Nephron (organoid): Measurements from ENCODE around the gene RGS4.

Source experiments
- H3K27ac Mint-ChIP-seq, 3 experiments: 2 replicates each; pipeline ENCODE4 v1.8.0; 2020; ENCODE audit warnings: mixed read lengths in 3 of 3, mild to moderate bottlenecking in 2 of 3, moderate library complexity in 1 of 3
- H3K27me3 Mint-ChIP-seq: 2 replicates; pipeline ENCODE4 v1.8.0; 2021; ENCODE audit warnings: low read depth, mild to moderate bottlenecking, moderate library complexity, mixed read lengths
- H3K36me3 Mint-ChIP-seq: 2 replicates; pipeline ENCODE4 v1.8.0; 2020; ENCODE audit warnings: low read depth, mixed read lengths
- H3K4me1 Mint-ChIP-seq: 2 replicates; pipeline ENCODE4 v1.8.0; 2020; ENCODE audit warnings: mixed read lengths
- H3K4me3 Mint-ChIP-seq, 3 experiments: 2 replicates each; pipeline ENCODE4 v1.8.0; 2020; ENCODE audit warnings: mild to moderate bottlenecking in 3 of 3, mixed read lengths in 3 of 3, moderate library complexity in 2 of 3
- H3K9me3 Mint-ChIP-seq: 2 replicates; pipeline ENCODE4 v1.8.0; 2020; ENCODE audit warnings: mixed read lengths
- TF ChIP-seq, protein P1 (sequence below), 3 experiments: fragments of 200-600 bp; sonication (generic); IDR thresholded peaks; one replicate each; pipeline ENCODE4 v1.5.0; 2021; ENCODE audit warnings: antibody characterized with exemption in 3 of 3; ENCODE audit not compliant: unreplicated experiment in 3 of 3

Gene RGS4

DNA sequence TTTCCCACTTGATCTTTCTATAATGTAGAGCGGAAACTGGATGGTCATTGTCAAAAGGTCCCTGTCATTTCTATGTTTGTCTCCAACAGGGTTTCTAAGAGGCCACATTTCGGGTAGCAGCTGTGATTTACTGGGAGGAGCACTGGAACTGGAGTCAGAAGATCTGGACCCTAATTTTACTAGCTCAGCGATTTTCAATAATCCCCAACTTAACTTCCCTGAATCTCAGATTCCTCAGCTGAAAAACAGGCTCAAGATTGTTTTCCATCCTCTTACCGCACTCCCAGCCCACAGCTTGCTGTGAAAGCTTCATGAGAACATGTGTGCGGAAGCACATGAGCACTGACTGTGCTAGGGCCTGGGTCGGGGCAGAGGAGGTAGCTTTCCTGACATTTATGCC, 19.9 kb upstream of the RGS4 start:
- Mint-ChIP-seq H3K9me3 (no peaks in the 10 kb centered on the region), H3K4me3 (no peak overlapping the region), H3K36me3 (no peaks in the 10 kb centered on the region), H3K4me1 (peaks cover 3% of the 10 kb centered on the region), H3K27me3 (no peaks in the 10 kb centered on the region), H3K27ac (peak overlapping the region; percentile 2 to 76 (median 71))
- TF ChIP-seq, protein P1, sequence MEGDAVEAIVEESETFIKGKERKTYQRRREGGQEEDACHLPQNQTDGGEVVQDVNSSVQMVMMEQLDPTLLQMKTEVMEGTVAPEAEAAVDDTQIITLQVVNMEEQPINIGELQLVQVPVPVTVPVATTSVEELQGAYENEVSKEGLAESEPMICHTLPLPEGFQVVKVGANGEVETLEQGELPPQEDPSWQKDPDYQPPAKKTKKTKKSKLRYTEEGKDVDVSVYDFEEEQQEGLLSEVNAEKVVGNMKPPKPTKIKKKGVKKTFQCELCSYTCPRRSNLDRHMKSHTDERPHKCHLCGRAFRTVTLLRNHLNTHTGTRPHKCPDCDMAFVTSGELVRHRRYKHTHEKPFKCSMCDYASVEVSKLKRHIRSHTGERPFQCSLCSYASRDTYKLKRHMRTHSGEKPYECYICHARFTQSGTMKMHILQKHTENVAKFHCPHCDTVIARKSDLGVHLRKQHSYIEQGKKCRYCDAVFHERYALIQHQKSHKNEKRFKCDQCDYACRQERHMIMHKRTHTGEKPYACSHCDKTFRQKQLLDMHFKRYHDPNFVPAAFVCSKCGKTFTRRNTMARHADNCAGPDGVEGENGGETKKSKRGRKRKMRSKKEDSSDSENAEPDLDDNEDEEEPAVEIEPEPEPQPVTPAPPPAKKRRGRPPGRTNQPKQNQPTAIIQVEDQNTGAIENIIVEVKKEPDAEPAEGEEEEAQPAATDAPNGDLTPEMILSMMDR (IDR thresholded peaks at IDR 0.05; ENCODE audit: unreplicated experiment in 3 of 3): no peak

DNA sequence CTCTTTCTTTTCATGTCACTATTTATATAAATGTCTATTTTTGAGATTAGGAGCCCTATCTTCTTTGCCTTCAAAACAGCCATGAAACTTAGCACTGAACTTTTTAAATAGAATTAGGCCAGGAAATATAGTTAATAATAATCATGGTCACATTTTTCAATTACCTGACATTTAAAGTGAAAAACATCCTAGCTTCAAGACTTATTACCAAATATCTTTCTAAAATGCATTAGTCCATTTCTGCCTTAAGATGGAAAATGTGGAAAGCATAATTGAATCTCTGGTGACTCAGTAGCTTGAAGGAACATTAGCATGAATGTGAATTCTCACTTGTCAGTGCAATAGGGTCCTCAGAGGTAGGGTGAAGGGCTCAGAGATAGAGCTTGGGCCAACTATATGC, 18.7 kb upstream of the RGS4 start:
- no peaks in the 10 kb centered on the region for H3K9me3 Mint-ChIP-seq
- TF ChIP-seq, protein P1 (IDR thresholded peaks at IDR 0.05; ENCODE audit: unreplicated experiment in 3 of 3): no peak
- H3K27me3 Mint-ChIP-seq: no peaks in the 10 kb centered on the region
- no peaks in the 10 kb centered on the region for H3K36me3 Mint-ChIP-seq
- H3K27ac Mint-ChIP-seq: no peak overlapping the region
- H3K4me1 Mint-ChIP-seq: peaks cover 15% of the 10 kb centered on the region
- H3K4me3 Mint-ChIP-seq: no peak overlapping the region

DNA sequence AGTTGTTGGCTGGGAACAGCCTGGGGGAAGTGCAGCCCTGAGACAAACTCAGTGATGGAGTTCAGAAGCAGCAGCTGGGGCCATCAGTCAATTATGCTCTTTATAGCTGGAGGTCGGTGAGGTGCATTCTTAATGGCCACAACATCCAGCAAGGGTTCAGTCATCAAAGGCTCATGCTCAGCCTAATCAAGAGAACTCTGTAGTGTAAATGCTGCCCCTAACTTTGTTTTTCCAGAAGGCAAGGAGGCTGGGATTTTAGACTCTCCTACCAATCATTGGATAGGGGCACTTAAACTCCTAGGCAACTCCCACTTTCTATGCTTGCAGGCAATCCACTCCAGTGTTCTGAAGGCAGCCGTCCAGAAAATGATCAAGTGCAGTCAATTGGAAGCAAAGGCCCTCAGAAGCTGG, 15.0 kb upstream of the RGS4 start:
- Mint-ChIP-seq H3K36me3 (no peaks in the 10 kb centered on the region), H3K9me3 (no peaks in the 10 kb centered on the region), H3K4me1 (peaks cover 19% of the 10 kb centered on the region), H3K27me3 (no peaks in the 10 kb centered on the region), H3K27ac (peak overlapping the region in 2 of 3 experiments; percentile 8 to 65), H3K4me3 (no peak overlapping the region)
- TF ChIP-seq, protein P1 (IDR thresholded peaks at IDR 0.05; ENCODE audit: unreplicated experiment in 3 of 3): no peak

DNA sequence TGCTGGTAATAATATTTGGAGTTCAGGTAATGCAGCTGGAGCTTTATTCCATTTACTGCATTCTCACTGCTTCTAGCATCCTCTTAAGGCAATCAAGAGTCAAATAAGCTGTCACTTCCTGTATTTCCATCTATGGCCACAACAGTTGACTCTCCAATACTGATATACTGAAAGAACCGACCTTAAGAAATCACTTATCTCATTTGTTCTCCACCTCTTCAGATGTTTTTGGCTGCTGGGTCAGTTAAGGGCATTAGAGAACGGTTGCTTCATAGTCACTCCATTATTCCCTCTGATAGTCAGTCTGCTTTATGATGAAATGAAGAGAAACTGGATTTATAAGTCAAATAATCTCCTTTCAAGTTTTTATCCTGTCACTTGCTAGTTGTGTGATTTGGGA, 14.2 kb upstream of the RGS4 start:
- Mint-ChIP-seq H3K36me3 (no peaks in the 10 kb centered on the region), H3K4me3 (no peak overlapping the region), H3K27me3 (no peaks in the 10 kb centered on the region), H3K4me1 (peaks cover 19% of the 10 kb centered on the region), H3K27ac (no peak overlapping the region), H3K9me3 (no peaks in the 10 kb centered on the region)
- TF ChIP-seq, protein P1 (IDR thresholded peaks at IDR 0.05; ENCODE audit: unreplicated experiment in 3 of 3): no peak

DNA sequence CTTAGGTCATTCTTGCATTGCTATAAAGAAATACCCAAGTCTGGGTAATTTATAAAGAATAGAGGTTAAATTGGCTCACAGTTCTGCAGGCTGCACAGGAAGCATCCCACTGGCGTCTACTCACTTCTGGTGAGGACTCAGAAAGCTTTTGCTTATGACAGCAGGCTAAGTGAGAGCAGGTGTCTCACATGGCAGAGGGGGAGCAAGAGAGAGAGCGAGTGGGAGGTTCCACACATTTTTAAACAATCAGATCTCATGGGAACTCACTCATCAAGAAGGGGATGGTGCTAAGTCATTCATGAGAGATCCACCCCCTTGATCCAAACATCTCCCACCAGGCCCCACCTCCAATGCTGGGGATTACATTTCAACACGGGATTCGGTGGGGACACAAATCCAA, 13.6 kb upstream of the RGS4 start:
- H3K36me3 Mint-ChIP-seq: no peaks in the 10 kb centered on the region
- peak overlapping the region in 2 of 3 experiments; percentile 1 to 71 for H3K27ac Mint-ChIP-seq
- TF ChIP-seq, protein P1 (IDR thresholded peaks at IDR 0.05; ENCODE audit: unreplicated experiment in 3 of 3): no peak
- H3K27me3 Mint-ChIP-seq: no peaks in the 10 kb centered on the region
- H3K9me3 Mint-ChIP-seq: no peaks in the 10 kb centered on the region
- peaks cover 19% of the 10 kb centered on the region for H3K4me1 Mint-ChIP-seq
- no peak overlapping the region for H3K4me3 Mint-ChIP-seq

DNA sequence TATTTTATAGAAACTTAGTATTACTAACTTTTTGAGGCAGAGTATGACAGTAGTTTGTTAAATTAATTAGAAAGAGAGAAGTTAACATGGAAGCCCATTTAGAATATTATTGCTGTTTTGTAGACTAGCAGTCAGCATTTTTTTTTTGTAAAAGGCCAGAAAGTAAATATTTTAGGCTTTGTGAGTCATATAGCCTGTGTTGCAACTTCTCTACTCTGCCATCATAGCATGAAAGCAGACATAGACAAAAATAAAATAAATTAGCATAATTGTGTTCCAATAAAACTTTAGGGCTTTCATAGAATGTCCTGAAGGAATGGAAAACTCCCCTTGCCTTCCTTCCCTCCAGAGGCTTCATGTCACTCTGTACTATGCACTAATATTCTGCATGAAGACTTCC, 12.3 kb upstream of the RGS4 start:
- Mint-ChIP-seq H3K27me3 (no peaks in the 10 kb centered on the region), H3K4me3 (no peak overlapping the region), H3K4me1 (peaks cover 19% of the 10 kb centered on the region), H3K27ac (no peak overlapping the region), H3K9me3 (no peaks in the 10 kb centered on the region), H3K36me3 (no peaks in the 10 kb centered on the region)
- TF ChIP-seq, protein P1 (IDR thresholded peaks at IDR 0.05; ENCODE audit: unreplicated experiment in 3 of 3): no peak
